ENCODE data around the gene HPCAL1. TPM values are rescaled to one million over a fixed set of nuclear protein-coding genes. Genes with fewer than 3 reads are reported as not detected.

The HPCAL1 gene
- total RNA-seq, 6 experiments from 2014 or later = 23.1 to 68.8 (median 29.1) TPM

GRCh38 chr2:10340593-10340975 lies 37.9 kb downstream of the HPCAL1 start:
- peaks cover 0 to 9% (median 0%) of the 10 kb centered on the region in 4 donors for H3K4me1 ChIP-seq
- H3K27me3 ChIP-seq = no peaks in the 10 kb centered on the region
- WGBS (ENCODE audit: insufficient coverage, low coverage, low lambda C conversion rate, missing lambda C conversion rate) = 69% methylated on average over 4 of the region's 7 CpGs
- no peak overlapping the region for H3K27ac ChIP-seq
- H3K36me3 ChIP-seq = no peaks in the 10 kb centered on the region
- TF ChIP-seq POLR2A (IDR thresholded peaks at IDR 0.05) = no peak
- TF ChIP-seq, protein P1, sequence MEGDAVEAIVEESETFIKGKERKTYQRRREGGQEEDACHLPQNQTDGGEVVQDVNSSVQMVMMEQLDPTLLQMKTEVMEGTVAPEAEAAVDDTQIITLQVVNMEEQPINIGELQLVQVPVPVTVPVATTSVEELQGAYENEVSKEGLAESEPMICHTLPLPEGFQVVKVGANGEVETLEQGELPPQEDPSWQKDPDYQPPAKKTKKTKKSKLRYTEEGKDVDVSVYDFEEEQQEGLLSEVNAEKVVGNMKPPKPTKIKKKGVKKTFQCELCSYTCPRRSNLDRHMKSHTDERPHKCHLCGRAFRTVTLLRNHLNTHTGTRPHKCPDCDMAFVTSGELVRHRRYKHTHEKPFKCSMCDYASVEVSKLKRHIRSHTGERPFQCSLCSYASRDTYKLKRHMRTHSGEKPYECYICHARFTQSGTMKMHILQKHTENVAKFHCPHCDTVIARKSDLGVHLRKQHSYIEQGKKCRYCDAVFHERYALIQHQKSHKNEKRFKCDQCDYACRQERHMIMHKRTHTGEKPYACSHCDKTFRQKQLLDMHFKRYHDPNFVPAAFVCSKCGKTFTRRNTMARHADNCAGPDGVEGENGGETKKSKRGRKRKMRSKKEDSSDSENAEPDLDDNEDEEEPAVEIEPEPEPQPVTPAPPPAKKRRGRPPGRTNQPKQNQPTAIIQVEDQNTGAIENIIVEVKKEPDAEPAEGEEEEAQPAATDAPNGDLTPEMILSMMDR (IDR thresholded peaks at IDR 0.05) = no peak
- no peaks in the 10 kb centered on the region for H3K9me3 ChIP-seq
- ATAC-seq = no peak
- H3K4me3 ChIP-seq = no peak overlapping the region
- peak in 2 of 3 donors; percentile 8 to 17 for DNase-seq
- intact Hi-C loops (cut with DNase I) = no loop called here

DNA sequence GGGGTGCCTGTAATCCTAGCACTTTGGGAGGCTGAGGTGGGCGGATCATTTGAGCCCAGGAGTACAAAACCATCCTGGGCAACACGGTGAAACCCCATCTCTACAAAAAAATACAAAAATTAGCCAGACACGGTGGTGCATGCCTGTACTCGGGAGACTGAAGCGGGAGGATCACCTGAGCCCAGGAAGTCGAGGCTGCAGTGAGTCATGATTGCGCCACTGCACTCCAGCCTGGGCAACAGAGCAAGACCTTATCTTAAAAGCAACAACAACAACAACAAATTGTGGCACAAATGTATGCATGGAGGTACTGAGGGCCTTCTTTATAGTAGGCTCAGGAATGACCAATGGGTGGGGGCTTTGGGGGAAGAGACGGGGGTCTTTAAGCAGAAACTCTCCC lies 38.5 kb downstream of the HPCAL1 start:
- TF ChIP-seq, protein P1 (IDR thresholded peaks at IDR 0.05) = no peak
- no peak for TF ChIP-seq POLR2A (IDR thresholded peaks at IDR 0.05)
- H3K27ac ChIP-seq = no peak overlapping the region

DNA sequence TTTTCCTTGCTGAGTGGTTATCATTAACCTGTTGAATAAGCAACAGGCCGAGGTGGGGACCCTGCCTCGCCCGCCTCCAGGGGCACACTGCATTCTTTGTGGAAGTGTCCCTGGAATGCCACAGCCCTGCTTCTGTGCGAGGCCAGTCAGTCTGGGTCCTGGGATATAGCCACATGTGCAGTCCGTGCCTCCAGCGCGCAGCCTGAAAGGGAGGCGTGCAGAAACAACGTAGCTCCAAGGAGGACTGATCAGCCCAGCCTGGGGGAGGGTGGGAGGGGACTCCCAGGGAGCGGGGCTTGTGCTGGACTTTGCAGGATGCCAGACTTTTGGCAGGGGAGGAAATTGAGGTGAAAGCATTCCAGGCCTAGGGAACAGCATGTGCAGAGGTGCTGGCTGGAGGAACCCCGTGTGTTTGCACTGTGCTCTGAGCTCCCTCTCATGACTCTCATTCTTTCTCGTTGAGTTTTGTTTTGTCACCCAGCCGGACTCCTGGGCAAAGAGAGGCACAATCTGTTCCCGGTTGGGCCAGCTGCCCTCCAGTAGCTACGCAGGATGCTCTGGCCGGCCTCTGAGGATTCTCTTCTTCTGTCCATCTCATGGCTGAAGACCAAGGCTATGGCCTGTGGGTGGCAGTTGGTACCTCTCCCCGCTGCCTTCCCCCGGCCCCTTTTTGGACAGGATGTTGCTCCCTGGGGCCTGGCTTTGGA lies 39.7 kb downstream of the HPCAL1 start:
- DNase-seq (no peak), ATAC-seq (peak in 2 of 4 donors; percentile 7 to 16)
- Histone ChIP-seq H3K27ac (no peak overlapping the region), H3K27me3 (no peaks in the 10 kb centered on the region), H3K9me3 (no peaks in the 10 kb centered on the region), H3K36me3 (no peaks in the 10 kb centered on the region), H3K4me3 (no peak overlapping the region), H3K4me1 (peaks cover 0 to 14% (median 4%) of the 10 kb centered on the region in 4 donors)
- WGBS (ENCODE audit: insufficient coverage, low coverage, low lambda C conversion rate, missing lambda C conversion rate) = 77% methylated on average over 11 of the region's 18 CpGs
- no peak for TF ChIP-seq POLR2A (IDR thresholded peaks at IDR 0.05)
- TF ChIP-seq, protein P1 (IDR thresholded peaks at IDR 0.05) = no peak
- intact Hi-C loops (cut with DNase I) = no loop called here

More for the DNA sequence above, 38.5 kb downstream of the HPCAL1 start:
- Histone ChIP-seq H3K36me3 (no peaks in the 10 kb centered on the region), H3K27me3 (no peaks in the 10 kb centered on the region), H3K4me3 (no peak overlapping the region), H3K4me1 (peaks cover 0 to 9% (median 0%) of the 10 kb centered on the region in 4 donors), H3K9me3 (no peaks in the 10 kb centered on the region)
- 75% methylated on average over 8 of the region's 8 CpGs for WGBS (ENCODE audit: insufficient coverage, low coverage, low lambda C conversion rate, missing lambda C conversion rate)
- DNase-seq (peak in 2 of 3 donors; percentile 21 to 34), ATAC-seq (no peak)
- intact Hi-C loops (cut with DNase I) = no loop called here

DNA sequence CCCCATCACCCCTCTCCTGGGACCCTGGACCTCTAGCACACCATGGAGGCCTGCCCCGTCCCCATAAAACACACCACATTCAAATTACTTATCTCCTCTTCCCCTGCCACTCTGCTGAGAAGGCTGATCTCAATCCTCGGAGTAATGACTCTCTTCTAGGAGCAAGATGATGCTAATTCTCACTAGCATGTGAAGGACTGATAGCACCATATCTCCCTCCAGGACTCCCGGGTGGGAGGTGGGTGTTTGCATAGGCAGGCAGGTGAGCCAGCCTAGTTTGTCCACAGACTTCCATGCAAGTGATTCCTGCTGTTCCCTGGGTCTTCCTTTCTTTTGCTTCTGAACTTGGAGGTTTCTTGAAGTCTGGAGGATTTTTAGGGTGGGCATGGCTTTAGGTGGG lies 40.5 kb downstream of the HPCAL1 start:
- H3K4me3 ChIP-seq = no peak overlapping the region
- 67% methylated on average over 1 of the region's 3 CpGs for WGBS (ENCODE audit: insufficient coverage, low coverage, low lambda C conversion rate, missing lambda C conversion rate)
- DNase-seq (no peak), ATAC-seq (no peak)
- intact Hi-C loops (cut with DNase I) = no loop called here
- H3K27me3 ChIP-seq = no peaks in the 10 kb centered on the region
- H3K9me3 ChIP-seq = no peaks in the 10 kb centered on the region
- peaks cover 0 to 16% (median 7%) of the 10 kb centered on the region in 4 donors for H3K4me1 ChIP-seq
- H3K27ac ChIP-seq = no peak overlapping the region
- TF ChIP-seq, protein P1 (IDR thresholded peaks at IDR 0.05) = no peak
- TF ChIP-seq POLR2A (IDR thresholded peaks at IDR 0.05) = no peak
- H3K36me3 ChIP-seq = no peaks in the 10 kb centered on the region

Data from right lobe of liver (tissue), 6 donors.